ENCODE data around the gene VWA1. TPM values are rescaled to one million over a fixed set of nuclear protein-coding genes. Genes with fewer than 3 reads are reported as not detected.
"Not testable (repeated sequence)": the region's sequence is repeated elsewhere in the genome, so short reads cannot be mapped to it uniquely, and the experiment has no call there.

Gene VWA1
- total and polyA plus RNA-seq, 4 donors: 0.13 to 86.5 (median 20.0) TPM

DNA sequence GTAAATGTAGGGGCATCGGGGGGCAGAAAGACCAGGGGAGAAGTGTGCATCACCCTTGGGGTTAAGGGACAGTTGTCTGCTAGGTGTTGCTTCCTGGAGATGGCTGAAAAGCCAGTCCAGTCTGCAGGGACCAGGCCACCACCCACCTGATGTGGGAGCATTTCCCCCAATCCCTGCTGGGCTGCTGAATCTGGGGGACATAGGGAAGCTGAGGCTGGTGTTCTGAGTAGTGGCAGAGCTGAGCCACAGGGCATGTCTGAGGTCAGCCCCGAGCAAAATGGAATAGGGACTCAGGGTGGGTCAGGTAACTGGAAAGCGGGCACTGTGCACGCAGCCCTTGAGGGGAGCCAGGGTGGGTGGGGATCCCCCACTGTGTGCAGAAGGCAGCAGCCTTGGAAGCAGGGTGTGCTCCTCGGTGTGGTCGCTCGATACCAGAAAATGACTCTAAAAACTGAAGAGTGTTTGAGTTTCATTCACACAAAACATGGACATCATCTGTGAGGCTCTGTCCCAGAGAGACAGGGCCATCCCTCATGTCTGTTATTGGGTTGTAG is 34.0 kb upstream of the VWA1 start:
- Histone ChIP-seq H3K4me3 (ENCODE audit: low read length in 2 of 2) (no peak overlapping the region), H3K36me3 (ENCODE audit: control insufficient read depth in 1 of 2, insufficient read depth in 2 of 2, low read length in 1 of 2) (no peaks in the 10 kb centered on the region), H3K27me3 (ENCODE audit: control insufficient read depth in 1 of 2, insufficient read depth in 2 of 2, low read length in 1 of 2) (no peaks in the 10 kb centered on the region), H3K27ac (ENCODE audit: low read depth in 1 of 2, low read length in 2 of 2) (no peak overlapping the region), H3K9me3 (ENCODE audit: control insufficient read depth, low read length) (no peaks in the 10 kb centered on the region), H3K4me1 (ENCODE audit: control insufficient read depth in 1 of 2, insufficient read depth in 2 of 2, low read length in 2 of 2) (no peaks in the 10 kb centered on the region)
- intact Hi-C loops (cut with DNase I): no loop called here
- 83 to 85% methylated on average over 7 of the region's 7 CpGs for WGBS, 2 donors
- ATAC-seq (ENCODE audit: low FRiP score) (no peak), DNase-seq (no peak)

DNA sequence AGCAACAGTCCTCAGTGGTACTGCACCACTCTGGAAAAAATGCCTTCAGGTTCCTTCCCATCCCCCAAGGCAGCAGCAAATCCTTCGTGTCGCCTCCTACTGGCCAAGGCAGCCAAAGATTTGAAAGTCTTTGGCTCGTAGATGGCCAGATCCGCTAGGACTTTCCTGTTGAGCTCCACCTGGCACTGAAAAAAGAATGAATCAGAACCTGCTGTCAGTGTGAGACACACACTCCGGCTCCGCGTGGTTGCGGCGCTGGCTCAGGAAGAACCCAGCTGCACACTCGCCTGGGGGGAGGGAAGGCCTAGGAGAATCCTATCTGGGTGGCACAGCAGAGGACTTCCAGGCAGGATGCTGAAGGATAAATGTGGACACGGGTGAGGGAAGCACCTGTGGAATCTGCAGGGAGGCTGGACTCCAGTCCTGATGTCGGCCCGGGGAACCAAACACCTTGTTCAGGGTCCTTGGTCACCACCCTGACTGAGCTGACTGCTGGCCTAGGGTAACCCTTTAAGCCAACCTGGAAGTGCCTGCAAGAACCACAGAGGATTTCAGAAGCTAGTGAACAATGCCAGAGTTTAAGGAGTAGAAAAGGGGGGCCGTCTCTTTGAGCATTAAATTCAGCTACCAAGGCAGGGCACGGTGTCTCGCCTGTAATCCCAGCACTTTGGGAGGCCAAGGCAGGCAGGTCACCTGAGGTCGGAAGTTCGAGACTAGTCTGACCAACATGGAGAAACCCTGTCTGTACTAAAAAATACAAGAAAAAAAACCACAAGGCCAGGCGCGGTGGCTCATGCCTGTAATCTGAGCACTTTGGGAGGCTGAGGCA is 33.2 kb upstream of the VWA1 start:
- no peak for ATAC-seq (ENCODE audit: low FRiP score)
- H3K9me3 ChIP-seq (ENCODE audit: control insufficient read depth, low read length): no peaks in the 10 kb centered on the region

GRCh38 chr1:1402901-1403392 is 32.5 kb upstream of the VWA1 start:
- H3K36me3 ChIP-seq (ENCODE audit: control insufficient read depth in 1 of 2, insufficient read depth in 2 of 2, low read length in 1 of 2); ATAC-seq (ENCODE audit: low FRiP score); H3K4me1 ChIP-seq (ENCODE audit: control insufficient read depth in 1 of 2, insufficient read depth in 2 of 2, low read length in 2 of 2); H3K9me3 ChIP-seq (ENCODE audit: control insufficient read depth, low read length); H3K27ac ChIP-seq (ENCODE audit: low read depth in 1 of 2, low read length in 2 of 2); H3K27me3 ChIP-seq (ENCODE audit: control insufficient read depth in 1 of 2, insufficient read depth in 2 of 2, low read length in 1 of 2); H3K4me3 ChIP-seq (ENCODE audit: low read length in 2 of 2); DNase-seq; intact Hi-C loops (cut with DNase I): not testable (repeated sequence)
- 83 to 84% methylated on average over 9 of the region's 9 CpGs for WGBS, 2 donors

More for the DNA sequence above, 33.2 kb upstream of the VWA1 start:
- H3K27me3 ChIP-seq (ENCODE audit: control insufficient read depth in 1 of 2, insufficient read depth in 2 of 2, low read length in 1 of 2): no peaks in the 10 kb centered on the region
- no peaks in the 10 kb centered on the region for H3K36me3 ChIP-seq (ENCODE audit: control insufficient read depth in 1 of 2, insufficient read depth in 2 of 2, low read length in 1 of 2)
- no peak overlapping the region for H3K4me3 ChIP-seq (ENCODE audit: low read length in 2 of 2)
- H3K4me1 ChIP-seq (ENCODE audit: control insufficient read depth in 1 of 2, insufficient read depth in 2 of 2, low read length in 2 of 2): no peaks in the 10 kb centered on the region
- DNase-seq: no peak
- intact Hi-C loops (cut with DNase I): no loop called here
- H3K27ac ChIP-seq (ENCODE audit: low read depth in 1 of 2, low read length in 2 of 2): no peak overlapping the region
- WGBS, 2 donors: 63 to 67% methylated on average over 20 of the region's 20 CpGs

DNA sequence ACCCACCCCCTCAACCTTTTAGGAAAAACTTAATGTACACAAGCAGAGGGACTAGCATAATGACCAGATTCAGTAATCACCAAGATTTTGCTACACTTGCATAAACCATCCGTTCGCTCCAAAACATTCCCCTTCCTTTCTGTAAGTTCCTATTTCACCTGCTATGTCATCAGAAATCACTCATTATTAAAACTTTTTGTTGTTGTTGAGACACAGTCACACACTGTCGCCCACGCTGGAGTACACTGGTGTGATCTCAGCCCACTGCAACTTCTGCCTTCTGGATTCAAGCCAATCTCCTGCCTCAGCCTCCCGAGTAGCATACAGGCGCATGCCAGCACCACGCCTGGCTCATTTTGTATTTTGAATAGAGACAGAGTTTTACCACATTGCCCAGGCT is 31.8 kb upstream of the VWA1 start:
- WGBS, 2 donors: 73 to 79% methylated on average over 7 of the region's 7 CpGs
- Histone ChIP-seq H3K4me1 (ENCODE audit: control insufficient read depth in 1 of 2, insufficient read depth in 2 of 2, low read length in 2 of 2) (no peaks in the 10 kb centered on the region), H3K27me3 (ENCODE audit: control insufficient read depth in 1 of 2, insufficient read depth in 2 of 2, low read length in 1 of 2) (no peaks in the 10 kb centered on the region), H3K36me3 (ENCODE audit: control insufficient read depth in 1 of 2, insufficient read depth in 2 of 2, low read length in 1 of 2) (no peaks in the 10 kb centered on the region), H3K27ac (ENCODE audit: low read depth in 1 of 2, low read length in 2 of 2) (no peak overlapping the region), H3K4me3 (ENCODE audit: low read length in 2 of 2) (no peak overlapping the region), H3K9me3 (ENCODE audit: control insufficient read depth, low read length) (no peaks in the 10 kb centered on the region)
- DNase-seq (no peak), ATAC-seq (ENCODE audit: low FRiP score) (no peak)
- intact Hi-C loops (cut with DNase I): no loop called here

- H3K36me3 ChIP-seq (ENCODE audit: control insufficient read depth in 1 of 2, insufficient read depth in 2 of 2, low read length in 1 of 2): no peaks in the 10 kb centered on the region
- peak overlapping the region; percentile 61 to 78 for H3K4me3 ChIP-seq (ENCODE audit: low read length in 2 of 2)
- DNase-seq (no peak), ATAC-seq (ENCODE audit: low FRiP score) (no peak)
- no peaks in the 10 kb centered on the region for H3K4me1 ChIP-seq (ENCODE audit: control insufficient read depth in 1 of 2, insufficient read depth in 2 of 2, low read length in 2 of 2)
- H3K27me3 ChIP-seq (ENCODE audit: control insufficient read depth in 1 of 2, insufficient read depth in 2 of 2, low read length in 1 of 2): no peaks in the 10 kb centered on the region
- WGBS, 2 donors: 39 to 42% methylated on average over 43 of the region's 43 CpGs
- intact Hi-C loops (cut with DNase I): no loop called here
- no peaks in the 10 kb centered on the region for H3K9me3 ChIP-seq (ENCODE audit: control insufficient read depth, low read length)
- no peak overlapping the region for H3K27ac ChIP-seq (ENCODE audit: low read depth in 1 of 2, low read length in 2 of 2)
These were observed 29.2 kb upstream of the VWA1 start for GRCh38 chr1:1406101-1406820.

DNA sequence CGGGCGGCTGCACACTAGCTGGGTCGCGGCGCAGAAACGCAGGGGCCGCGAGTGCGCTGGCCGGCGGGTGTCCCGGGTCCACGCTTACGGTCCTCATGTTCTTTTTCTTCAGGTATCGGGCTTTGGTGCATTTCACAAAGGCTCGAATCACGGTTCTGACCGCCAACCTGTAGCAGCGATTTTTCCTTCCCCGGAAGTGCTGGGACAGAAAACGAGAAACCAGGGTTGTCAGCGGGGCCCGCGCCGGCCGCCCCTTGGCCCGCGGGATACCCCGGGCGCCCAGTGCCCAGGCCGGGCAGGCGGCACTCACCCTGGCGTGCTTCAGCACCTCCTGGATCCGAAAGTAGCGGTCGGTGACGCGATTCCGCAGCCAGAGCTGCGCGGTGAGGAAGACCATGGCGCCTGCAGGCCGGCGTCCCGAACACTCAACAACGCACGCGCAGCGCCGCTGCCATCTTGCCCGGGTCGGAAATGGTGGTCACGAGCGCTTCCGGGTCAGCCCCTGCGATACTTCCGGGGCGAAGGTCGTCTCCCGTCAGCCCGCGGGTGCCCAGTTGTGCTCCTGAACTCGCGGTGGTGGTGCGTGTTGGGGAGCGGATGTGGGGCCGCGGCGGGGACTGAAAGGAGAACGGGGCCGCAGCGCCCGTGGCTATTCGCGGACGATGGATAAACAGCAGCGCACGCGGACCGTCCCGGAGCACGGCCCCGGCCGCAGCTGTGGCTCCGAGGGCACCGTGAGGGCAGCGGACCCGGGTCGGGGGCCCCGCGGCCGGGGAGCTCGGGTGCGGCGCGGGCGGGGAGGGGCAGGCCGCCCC is 28.5 kb upstream of the VWA1 start, which contains the start of gene MRPL20:
Gene MRPL20 (minus strand): TSS at position 473 of the 815 bp plus-strand sequence. CDS start 76 bp downstream, at position 397.
- ATAC-seq (ENCODE audit: low FRiP score) (peak; percentile 97), DNase-seq (peak; percentile 97 to 99)
- Histone ChIP-seq H3K4me3 (ENCODE audit: low read length in 2 of 2) (peak within 1 kb of the TSS; percentile 64 to 89), H3K27me3 (ENCODE audit: control insufficient read depth in 1 of 2, insufficient read depth in 2 of 2, low read length in 1 of 2) (no peaks in the 10 kb centered on the region), H3K4me1 (ENCODE audit: control insufficient read depth in 1 of 2, insufficient read depth in 2 of 2, low read length in 2 of 2) (no peaks in the 10 kb centered on the region), H3K36me3 (ENCODE audit: control insufficient read depth in 1 of 2, insufficient read depth in 2 of 2, low read length in 1 of 2) (no peaks in the 10 kb centered on the region), H3K9me3 (ENCODE audit: control insufficient read depth, low read length) (no peaks in the 10 kb centered on the region), H3K27ac (ENCODE audit: low read depth in 1 of 2, low read length in 2 of 2) (no peak within 1 kb of the TSS)
- intact Hi-C loops (cut with DNase I): no loop called here
- WGBS, 2 donors: 1% methylated on average over 89 to 98 of the region's 98 CpGs

- DNase-seq (no peak), ATAC-seq (ENCODE audit: low FRiP score) (peak; percentile 16)
- H3K9me3 ChIP-seq (ENCODE audit: control insufficient read depth, low read length): no peaks in the 10 kb centered on the region
- 8% methylated on average over 41 of the region's 41 CpGs for WGBS, 2 donors
- H3K27ac ChIP-seq (ENCODE audit: low read depth in 1 of 2, low read length in 2 of 2): no peak overlapping the region
- no peaks in the 10 kb centered on the region for H3K36me3 ChIP-seq (ENCODE audit: control insufficient read depth in 1 of 2, insufficient read depth in 2 of 2, low read length in 1 of 2)
- intact Hi-C loops (cut with DNase I): no loop called here
- peak overlapping the region; percentile 64 to 89 for H3K4me3 ChIP-seq (ENCODE audit: low read length in 2 of 2)
- no peaks in the 10 kb centered on the region for H3K27me3 ChIP-seq (ENCODE audit: control insufficient read depth in 1 of 2, insufficient read depth in 2 of 2, low read length in 1 of 2)
- H3K4me1 ChIP-seq (ENCODE audit: control insufficient read depth in 1 of 2, insufficient read depth in 2 of 2, low read length in 2 of 2): no peaks in the 10 kb centered on the region
These were observed 27.7 kb upstream of the VWA1 start for GRCh38 chr1:1407636-1408318.

DNA sequence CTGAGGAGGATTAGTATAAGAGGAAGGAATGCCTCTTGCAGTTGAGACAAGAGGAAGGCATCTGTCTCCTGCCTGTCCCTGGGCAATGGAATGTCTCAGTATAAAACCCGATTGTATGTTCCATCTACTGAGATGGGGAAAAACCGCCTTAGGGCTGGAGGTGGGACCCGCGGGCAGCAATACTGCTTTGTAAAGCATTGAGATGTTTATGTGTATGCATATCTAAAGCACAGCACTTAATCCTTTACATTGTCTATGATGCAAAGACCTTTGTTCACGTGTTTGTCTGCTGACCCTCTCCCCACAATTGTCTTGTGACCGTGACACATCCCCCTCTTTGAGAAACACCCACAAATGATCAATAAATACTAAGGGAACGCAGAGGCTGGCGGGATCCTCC is 25.3 kb upstream of the VWA1 start:
- 52 to 55% methylated on average over 8 of the region's 8 CpGs for WGBS, 2 donors
- ATAC-seq (ENCODE audit: low FRiP score); DNase-seq; H3K4me3 ChIP-seq (ENCODE audit: low read length in 2 of 2); H3K27ac ChIP-seq (ENCODE audit: low read depth in 1 of 2, low read length in 2 of 2); H3K36me3 ChIP-seq (ENCODE audit: control insufficient read depth in 1 of 2, insufficient read depth in 2 of 2, low read length in 1 of 2); H3K4me1 ChIP-seq (ENCODE audit: control insufficient read depth in 1 of 2, insufficient read depth in 2 of 2, low read length in 2 of 2); H3K27me3 ChIP-seq (ENCODE audit: control insufficient read depth in 1 of 2, insufficient read depth in 2 of 2, low read length in 1 of 2); H3K9me3 ChIP-seq (ENCODE audit: control insufficient read depth, low read length); intact Hi-C loops (cut with DNase I): not testable (repeated sequence)

Measured in aorta (tissue), 5 donors.